Small intestine (tissue), 4 donors: Measurements from ENCODE around the gene MRPS10. TPM values are rescaled to one million over a fixed set of nuclear protein-coding genes. Genes with fewer than 3 reads are reported as not detected.

Experiments used
- polyA plus RNA-seq, 4 donors: library from polyadenylated mRNA; stranded (reverse) in 3 of 4; unstranded in 1 of 4; fragments of 200-250 nt in 3 of 4; fragments of 120-200 nt in 1 of 4; gene quantifications; one replicate each; pipeline versions ENCODE4 v1.2.1 to v1.2.3, GENCODE V29; 2013
- donor health status: healthy with polysubstance abuse.
- donor health status: Bipolar disorder and iron deficiency.
- donor health status: healthy.

The MRPS10 gene
- polyA plus RNA-seq, 4 donors = 20.0 to 33.0 (median 25.6) TPM

Other genes with a start within 250 kb of the MRPS10 start
- 10 to 100 TPM in 2 of 4 donors, 1 to 10 TPM in 2; 6.7 to 33.6 (median 10.8) TPM for gene TAF8, start 167.3 kb downstream of the MRPS10 start, polyA plus RNA-seq
- 100 to 1,000 TPM in 2 of 4 donors, 10 to 100 TPM in 2; 44.1 to 198 (median 85.7) TPM for gene C6orf132, start 75.2 kb downstream of the MRPS10 start, polyA plus RNA-seq
- under 1 TPM in 2 of 4 donors, not detected in 2; 0.37 to 0.69 TPM for gene GUCA1A, start 44.5 kb downstream of the MRPS10 start, polyA plus RNA-seq
- 1 to 10 TPM in 1 of 4 donors, under 1 TPM in 1, not detected in 2; 0.36 to 1.6 TPM for gene GUCA1B, start 22.9 kb downstream of the MRPS10 start, polyA plus RNA-seq
- 1 to 10 TPM in 3 of 4 donors, under 1 TPM in 1; 0.22 to 5.0 (median 2.3) TPM for gene TRERF1, start 234.1 kb upstream of the MRPS10 start, polyA plus RNA-seq